Breast epithelium (tissue), 3 donors: ENCODE data around the gene ATG16L2.

Experiments used
- CTCF ChIP-seq, 3 donors: fragments of 450-650 bp; IDR thresholded peaks; one replicate each; pipeline ENCODE4 v1.5.1; 2016 to 2017; ENCODE audit warnings: antibody characterized with exemption in 3 of 3, mild to moderate bottlenecking in 3 of 3, moderate library complexity in 3 of 3
- POLR2A ChIP-seq: fragments of 450-650 bp; IDR thresholded peaks from one replicate; pipeline ENCODE4 v1.6.1; 2016; ENCODE audit warnings: antibody characterized with exemption, mild to moderate bottlenecking, moderate library complexity

DNA sequence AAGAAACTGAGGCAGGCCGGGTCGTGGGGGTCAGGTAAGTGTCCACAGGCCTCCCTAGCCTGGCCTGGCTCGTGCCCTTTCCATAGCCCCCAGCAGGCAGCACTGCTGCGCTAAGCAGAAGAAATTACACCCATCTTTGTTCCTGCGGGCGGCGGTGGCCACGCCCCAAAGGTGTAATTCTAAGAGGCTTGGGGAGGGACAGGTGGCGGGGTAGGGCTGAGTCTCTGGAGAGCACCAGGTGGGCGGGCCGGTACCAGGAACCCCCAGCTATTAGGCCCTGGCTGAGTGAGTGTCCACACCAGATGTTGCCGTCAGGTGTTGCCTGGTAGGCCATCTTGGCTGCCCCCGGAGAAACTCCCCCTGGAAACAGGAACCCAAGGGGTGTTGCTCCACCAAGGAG is 49.7 kb upstream of the ATG16L2 start:
- TF ChIP-seq CTCF (IDR thresholded peaks at IDR 0.05), result no peak
- no peak for TF ChIP-seq POLR2A
